A549 (cell line): Measurements from ENCODE around the gene OCIAD2. TPM values are rescaled to one million over a fixed set of nuclear protein-coding genes. Genes with fewer than 3 reads are reported as not detected.

Source experiments
- ATAC-seq, 2 experiments: fragments of 200-7000 bp in 1 of 2; fragments of >200 bp in 1 of 2; cut with Nextera tagmentation in 1 of 2; cut with Tn5 transposase in 1 of 2; 3 replicates each; pipeline versions ENCODE4 v1.8.0 to v1.9.1; 2018 to 2020; ENCODE audit warnings: mild to moderate bottlenecking in 1 of 2, moderate library complexity in 1 of 2
- CTCF ChIA-PET: fragments of 300-600 bp; sonication (Branson Sonifier 250); formaldehyde crosslinking; extraction: SDS; loops from one replicate; lab custom pipeline; 2021; ENCODE audit warnings: antibody characterized with exemption, inconsistent platforms; lab: Yijun Ruan, JAX
- POLR2A ChIA-PET: fragments of 350-600 bp; formaldehyde crosslinking; extraction: SDS; loops from one replicate; lab custom pipeline; 2021; ENCODE audit warnings: antibody characterized with exemption, inconsistent platforms; lab: Yijun Ruan, JAX
- DNase-seq, 2 experiments: peaks; one replicate each; pipeline versions ENCODE4 v3.0.0 to v3.0.0-alpha.2; 2011 to 2016; ENCODE audit warnings: low read depth in 1 of 2, low spot score in 1 of 2
- FAIRE-seq: peaks from 2 replicates; lab custom pipeline; 2011; peaks lifted over from hg19 to GRCh38; lab: Jason Lieb, UNC
- H3K27ac ChIP-seq, 2 experiments: fragments of >200 bp; sonication (Bioruptor Twin); formaldehyde crosslinking; 3 replicates each; pipeline ENCODE4 v1.5.1; 2016 to 2017
- H3K4me1 ChIP-seq: fragments of >200 bp; sonication (Bioruptor Twin); formaldehyde crosslinking; 3 replicates; pipeline ENCODE4 v1.6.1; 2016
- H3K4me2 ChIP-seq: fragments of >200 bp; sonication (Bioruptor Twin); formaldehyde crosslinking; 3 replicates; pipeline ENCODE4 v1.6.1; 2016
- H3K4me3 ChIP-seq: fragments of >200 bp; sonication (Bioruptor Twin); formaldehyde crosslinking; 3 replicates; pipeline ENCODE4 v1.5.1; 2016
- H3K9me3 ChIP-seq: fragments of >200 bp; sonication (Bioruptor Twin); formaldehyde crosslinking; 3 replicates; pipeline ENCODE4 v1.6.1; 2016
- BHLHE40 ChIP-seq: IDR thresholded peaks from 2 replicates; pipeline ENCODE4 v1.6.1; 2012; ENCODE audit warnings: low read depth, low read length, inconsistent platforms
- CBX2 ChIP-seq: fragments of 200-600 bp; sonication (generic); IDR thresholded peaks from 2 replicates; pipeline ENCODE4 v1.6.1; 2016; ENCODE audit warnings: low read depth, mild to moderate bottlenecking, borderline replicate concordance
- CEBPB ChIP-seq, 2 experiments: fragments of >200 bp in 1 of 2; sonication (Bioruptor Twin) in 1 of 2; formaldehyde crosslinking in 1 of 2; IDR thresholded peaks; 2 replicates each; pipeline ENCODE4 v1.6.1; 2012 to 2016
- EHF ChIP-seq: fragments of 250-450 bp; sonication (Bioruptor Pico); IDR thresholded peaks from 2 replicates; pipeline ENCODE4 v1.5.0; 2020; ENCODE audit warnings: mild to moderate bottlenecking
- ESRRA ChIP-seq: fragments of 150-350 bp; IDR thresholded peaks from 2 replicates; pipeline ENCODE4 v1.6.1; 2014; ENCODE audit warnings: mild to moderate bottlenecking, low read length, borderline replicate concordance
- FOSL2 ChIP-seq, 2 experiments: fragments of 450-650 bp in 1 of 2; fragments of >200 bp in 1 of 2; sonication (Bioruptor Twin) in 1 of 2; formaldehyde crosslinking; IDR thresholded peaks; 2 replicates each; pipeline versions ENCODE4 v1.5.0 to v1.6.1; 2016 to 2020; ENCODE audit warnings: mild to moderate bottlenecking in 1 of 2, moderate library complexity in 1 of 2
- FOXS1 ChIP-seq: fragments of 250-450 bp; sonication (Bioruptor Pico); IDR thresholded peaks from 2 replicates; pipeline ENCODE4 v1.5.0; 2020; ENCODE audit warnings: mild to moderate bottlenecking, moderate library complexity
- GATA3 ChIP-seq: IDR thresholded peaks from 2 replicates; pipeline ENCODE4 v1.6.1; 2012; ENCODE audit warnings: borderline replicate concordance
- HDAC2 ChIP-seq: fragments of 200-600 bp; sonication (generic); IDR thresholded peaks from 2 replicates; pipeline ENCODE4 v1.6.1; 2016
- HEYL ChIP-seq: fragments of 250-450 bp; sonication (Bioruptor Pico); IDR thresholded peaks from 2 replicates; pipeline ENCODE4 v1.8.0; 2021; ENCODE audit warnings: mild to moderate bottlenecking, moderate library complexity
- JUN ChIP-seq, 2 experiments: fragments of >200 bp; sonication (Bioruptor Twin); formaldehyde crosslinking; IDR thresholded peaks; 2 replicates in 1 of 2; 3 replicates in 1 of 2; pipeline ENCODE4 v1.6.1; 2016 to 2017
- NPAS2 ChIP-seq: fragments of 250-450 bp; sonication (Bioruptor Pico); IDR thresholded peaks from 2 replicates; pipeline ENCODE4 v1.8.0; 2022; ENCODE audit warnings: mild to moderate bottlenecking, moderate library complexity, borderline replicate concordance
- NR3C1 ChIP-seq: fragments of >200 bp; sonication (Bioruptor Twin); formaldehyde crosslinking; IDR thresholded peaks from 3 replicates; pipeline ENCODE4 v1.6.1; 2017
- POLR2AphosphoS2 ChIP-seq: conservative IDR thresholded peaks from 2 replicates; pipeline ENCODE4 v1.6.1; 2012; ENCODE audit warnings: low read length, improper control_type of control experiment, inconsistent platforms
- RCOR1 ChIP-seq: fragments of 150-350 bp; IDR thresholded peaks from 2 replicates; pipeline ENCODE4 v1.6.1; 2014; ENCODE audit warnings: antibody characterized with exemption, low read length, low read depth
- SREBF2 ChIP-seq: fragments of 450-650 bp; IDR thresholded peaks from 2 replicates; pipeline ENCODE4 v1.6.1; 2014; ENCODE audit warnings: mild to moderate bottlenecking, moderate library complexity
- TP53 ChIP-seq: fragments of 250-450 bp; sonication (Bioruptor Pico); IDR thresholded peaks from 2 replicates; pipeline ENCODE4 v1.5.0; 2021; ENCODE audit warnings: mild to moderate bottlenecking, moderate library complexity
- ZC3H11A ChIP-seq: fragments of 450-650 bp; IDR thresholded peaks from 2 replicates; pipeline ENCODE4 v1.6.1; 2014; ENCODE audit warnings: antibody characterized with exemption, mild to moderate bottlenecking
- ZFP36 ChIP-seq: fragments of 450-650 bp; IDR thresholded peaks from 2 replicates; pipeline ENCODE4 v1.6.1; 2014; ENCODE audit warnings: borderline replicate concordance; ENCODE audit not compliant: partially characterized antibody
- ZNF302 ChIP-seq: fragments of 250-450 bp; sonication (Bioruptor Pico); IDR thresholded peaks from 2 replicates; pipeline ENCODE4 v1.9.0; 2021; ENCODE audit warnings: inconsistent platforms, mild to moderate bottlenecking, moderate library complexity
- ZSCAN20 ChIP-seq: fragments of 250-450 bp; sonication (Bioruptor Pico); IDR thresholded peaks from 2 replicates; pipeline ENCODE4 v1.8.0; 2022; ENCODE audit warnings: mild to moderate bottlenecking, moderate library complexity
- WGBS: methylation state at CpG from one replicate; pipeline ENCODE4 v1.1.6; 2017; ENCODE audit errors: missing lambda C conversion rate; 5-methylcytosine and 5-hydroxymethylcytosine counted together
- polyA plus RNA-seq, 4 experiments: library from polyadenylated mRNA; depleted of rRNA in 3 of 4; stranded (reverse); fragments of >200 nt; fragmentation: RNase III in 1 of 4; extraction: RNeasy Plus Mini Kit Qiagen cat#74134 plus additional on column Dnase treatment in 1 of 4; gene quantifications; 2 replicates in 3 of 4; 3 replicates in 1 of 4; pipeline ENCODE4 v1.2.3, GENCODE V29; 2011 to 2017
- TF ChIP-seq, protein P1 (sequence below): fragments of 450-650 bp; IDR thresholded peaks from 2 replicates; pipeline ENCODE4 v1.6.1; 2014; ENCODE audit warnings: antibody characterized with exemption
- TF ChIP-seq, protein P2 (sequence below): fragments of >200 bp; sonication (Bioruptor Twin); formaldehyde crosslinking; IDR thresholded peaks from 3 replicates; pipeline ENCODE4 v1.5.1; 2016
- TF ChIP-seq, protein P3 (sequence below): fragments of 250-450 bp; sonication (Bioruptor Pico); IDR thresholded peaks from 2 replicates; pipeline ENCODE4 v1.5.0; 2020; ENCODE audit warnings: low read depth, mild to moderate bottlenecking, moderate library complexity

Gene OCIAD2
- polyA plus RNA-seq, 2 of the 4 experiments (the other 2 are of a cell fraction), result 141 to 170 TPM

DNA sequence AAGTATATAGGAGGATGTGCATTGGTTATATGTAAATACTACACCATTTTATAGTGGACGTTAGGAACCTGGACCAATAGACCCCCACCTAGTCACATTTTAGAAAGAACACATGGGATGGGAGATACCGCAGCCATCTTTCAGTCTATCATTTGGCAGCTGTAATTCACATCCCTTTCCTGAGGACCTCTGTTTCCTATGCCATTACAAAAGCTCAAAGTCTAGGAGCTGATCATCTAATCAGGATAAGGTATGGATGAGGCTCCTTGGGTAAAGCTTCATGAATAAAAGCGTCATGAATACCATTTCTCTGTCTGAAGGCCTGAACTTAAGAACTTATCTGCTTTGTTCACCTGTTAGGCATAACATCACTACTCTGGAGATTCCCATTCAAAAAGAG is 44.5 kb downstream of the OCIAD2 start:
- Histone ChIP-seq H3K27ac (no peak overlapping the region), H3K4me1 (no peaks in the 10 kb centered on the region), H3K9me3 (no peaks in the 10 kb centered on the region), H3K4me3 (no peak overlapping the region), H3K4me2 (no peak overlapping the region)
- ChIA-PET POLR2A (no interaction called here), CTCF (interaction anchor here (1.8 kb wide), 1 partner anchor 101 kb away, joined by 4 read pairs; no protein-coding TSS in a partner anchor)
- 87% methylated on average over 3 of the region's 3 CpGs for WGBS
- ATAC-seq, result no peak
- FAIRE-seq, result no peak
- no peak for DNase-seq
- no peak for TF ChIP-seq SREBF2
- no peak for TF ChIP-seq JUN (IDR thresholded peaks at IDR 0.05)
- TF ChIP-seq FOXS1, result no peak
- TF ChIP-seq RCOR1, result no peak
- TF ChIP-seq CEBPB (IDR thresholded peaks at IDR 0.05), result no peak
- TF ChIP-seq TP53 (CRISPR knock-in tag), result no peak
- TF ChIP-seq ZFP36, result no peak
- no peak for TF ChIP-seq ESRRA
- TF ChIP-seq, protein P1, sequence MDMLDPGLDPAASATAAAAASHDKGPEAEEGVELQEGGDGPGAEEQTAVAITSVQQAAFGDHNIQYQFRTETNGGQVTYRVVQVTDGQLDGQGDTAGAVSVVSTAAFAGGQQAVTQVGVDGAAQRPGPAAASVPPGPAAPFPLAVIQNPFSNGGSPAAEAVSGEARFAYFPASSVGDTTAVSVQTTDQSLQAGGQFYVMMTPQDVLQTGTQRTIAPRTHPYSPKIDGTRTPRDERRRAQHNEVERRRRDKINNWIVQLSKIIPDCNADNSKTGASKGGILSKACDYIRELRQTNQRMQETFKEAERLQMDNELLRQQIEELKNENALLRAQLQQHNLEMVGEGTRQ, result no peak
- no peak for TF ChIP-seq ZC3H11A
- no peak for TF ChIP-seq POLR2AphosphoS2
- no peak for TF ChIP-seq FOSL2 (IDR thresholded peaks at IDR 0.05)
- no peak for TF ChIP-seq FOSL2 (CRISPR knock-in tag; IDR thresholded peaks at IDR 0.05)
- no peak for TF ChIP-seq HDAC2
- TF ChIP-seq, protein P2, sequence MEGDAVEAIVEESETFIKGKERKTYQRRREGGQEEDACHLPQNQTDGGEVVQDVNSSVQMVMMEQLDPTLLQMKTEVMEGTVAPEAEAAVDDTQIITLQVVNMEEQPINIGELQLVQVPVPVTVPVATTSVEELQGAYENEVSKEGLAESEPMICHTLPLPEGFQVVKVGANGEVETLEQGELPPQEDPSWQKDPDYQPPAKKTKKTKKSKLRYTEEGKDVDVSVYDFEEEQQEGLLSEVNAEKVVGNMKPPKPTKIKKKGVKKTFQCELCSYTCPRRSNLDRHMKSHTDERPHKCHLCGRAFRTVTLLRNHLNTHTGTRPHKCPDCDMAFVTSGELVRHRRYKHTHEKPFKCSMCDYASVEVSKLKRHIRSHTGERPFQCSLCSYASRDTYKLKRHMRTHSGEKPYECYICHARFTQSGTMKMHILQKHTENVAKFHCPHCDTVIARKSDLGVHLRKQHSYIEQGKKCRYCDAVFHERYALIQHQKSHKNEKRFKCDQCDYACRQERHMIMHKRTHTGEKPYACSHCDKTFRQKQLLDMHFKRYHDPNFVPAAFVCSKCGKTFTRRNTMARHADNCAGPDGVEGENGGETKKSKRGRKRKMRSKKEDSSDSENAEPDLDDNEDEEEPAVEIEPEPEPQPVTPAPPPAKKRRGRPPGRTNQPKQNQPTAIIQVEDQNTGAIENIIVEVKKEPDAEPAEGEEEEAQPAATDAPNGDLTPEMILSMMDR, result no peak
- no peak for TF ChIP-seq EHF (CRISPR knock-in tag)
- TF ChIP-seq HEYL, result no peak
- TF ChIP-seq NPAS2, result no peak
- no peak for TF ChIP-seq GATA3
- TF ChIP-seq NR3C1, result no peak
- no peak for TF ChIP-seq BHLHE40

DNA sequence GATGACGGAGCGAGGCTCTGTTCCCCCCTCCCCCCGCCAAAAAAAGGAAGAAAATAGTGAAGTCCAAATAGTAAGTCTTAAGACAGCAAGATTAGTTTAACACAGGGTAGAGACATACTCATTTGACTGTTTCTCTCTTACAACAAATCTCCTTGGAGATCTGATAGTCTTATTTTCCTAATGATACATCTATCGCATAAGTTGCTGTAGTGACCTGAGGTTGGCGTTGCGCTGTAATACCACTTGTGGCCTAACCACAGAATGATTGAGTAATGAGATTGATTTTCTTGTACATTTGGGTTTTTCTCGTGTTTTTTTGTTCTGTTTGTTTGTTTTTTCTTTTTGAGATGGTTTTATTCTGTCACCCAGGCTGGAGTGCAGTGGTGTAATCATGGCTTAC is 48.4 kb downstream of the OCIAD2 start:
- H3K4me2 ChIP-seq, result no peak overlapping the region
- no peaks in the 10 kb centered on the region for H3K9me3 ChIP-seq
- no peak for FAIRE-seq
- TF ChIP-seq, protein P3, sequence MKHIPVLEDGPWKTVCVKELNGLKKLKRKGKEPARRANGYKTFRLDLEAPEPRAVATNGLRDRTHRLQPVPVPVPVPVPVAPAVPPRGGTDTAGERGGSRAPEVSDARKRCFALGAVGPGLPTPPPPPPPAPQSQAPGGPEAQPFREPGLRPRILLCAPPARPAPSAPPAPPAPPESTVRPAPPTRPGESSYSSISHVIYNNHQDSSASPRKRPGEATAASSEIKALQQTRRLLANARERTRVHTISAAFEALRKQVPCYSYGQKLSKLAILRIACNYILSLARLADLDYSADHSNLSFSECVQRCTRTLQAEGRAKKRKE (CRISPR knock-in tag), result no peak
- TF ChIP-seq ZSCAN20 (CRISPR knock-in tag) (no peak), ZNF302 (no peak), TP53 (CRISPR knock-in tag) (no peak)
- ChIA-PET CTCF (no interaction called here), POLR2A (no interaction called here)
- H3K27ac ChIP-seq, result no peak overlapping the region
- no peaks in the 10 kb centered on the region for H3K4me1 ChIP-seq
- no peak for ATAC-seq
- no peak for DNase-seq
- no peak overlapping the region for H3K4me3 ChIP-seq
- WGBS, result 94% methylated on average over 7 of the region's 7 CpGs

DNA sequence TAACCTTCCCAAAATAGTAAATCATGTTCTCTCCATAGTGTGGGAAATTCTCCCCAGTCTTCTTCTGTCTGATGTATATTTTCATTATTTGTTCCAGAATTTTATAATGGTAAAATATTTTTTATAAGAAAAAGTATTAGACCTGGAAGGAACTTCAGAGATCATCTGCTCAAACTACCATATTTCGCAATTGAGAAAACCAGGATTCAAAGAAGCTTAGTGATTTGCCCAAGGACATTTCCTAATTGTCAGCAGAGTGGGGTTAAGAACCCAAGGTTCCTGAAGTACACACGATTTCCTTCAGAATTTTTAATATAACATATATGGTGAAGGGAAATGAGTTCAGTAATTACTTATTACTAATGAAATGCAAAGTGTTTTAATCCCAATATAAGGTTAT is 51.6 kb downstream of the OCIAD2 start:
- no peak for ATAC-seq
- no peak for DNase-seq
- Histone ChIP-seq H3K27ac (no peak overlapping the region), H3K4me2 (no peak overlapping the region), H3K9me3 (no peaks in the 10 kb centered on the region), H3K4me3 (no peak overlapping the region), H3K4me1 (no peaks in the 10 kb centered on the region)
- 92% methylated on average over 2 of the region's 2 CpGs for WGBS
- TF ChIP-seq CEBPB (IDR thresholded peaks at IDR 0.05) (no peak), CBX2 (no peak)
- ChIA-PET POLR2A (no interaction called here), CTCF (no interaction called here)
- FAIRE-seq, result no peak
